GM12878 (cell line): ENCODE results near the gene ABT1. TPM values are rescaled to one million over a fixed set of nuclear protein-coding genes. Genes with fewer than 3 reads are reported as not detected.

Experiments used
- ATAC-seq: fragments of 200-7000 bp; cut with Tn5 transposase; 3 replicates; pipeline ENCODE4 v1.9.1; 2020; ENCODE audit warnings: mild to moderate bottlenecking, moderate library complexity
- BruUV-seq: library from RNA; stranded (reverse); fragments of 400-500 nt; replicated peaks from 2 replicates; lab custom pipeline; 2021; lab: Mats Ljungman, UMichigan
- CTCF ChIA-PET: fragments of 300-600 bp; sonication (Branson Sonifier 250); formaldehyde crosslinking; extraction: SDS; loops from one replicate; lab custom pipeline; 2021; ENCODE audit warnings: inconsistent platforms; lab: Yijun Ruan, JAX
- POLR2A ChIA-PET: fragments of 350-600 bp; formaldehyde crosslinking; extraction: SDS; loops from one replicate; lab custom pipeline; 2021; ENCODE audit warnings: inconsistent platforms; lab: Charles Lee
- RAD21 ChIA-PET: fragments of 300-600 bp; sonication (Branson Sonifier 250); formaldehyde crosslinking; loops from one replicate; lab custom pipeline; 2023; ENCODE audit warnings: antibody characterized with exemption; ENCODE audit not compliant: unreplicated experiment; lab: Charles Lee
- SMC1A ChIA-PET: fragments of 300-600 bp; sonication (Branson Sonifier 250); formaldehyde crosslinking; loops from one replicate; lab custom pipeline; 2023; ENCODE audit not compliant: unreplicated experiment, uncharacterized antibody; lab: Charles Lee
- DNase-seq: peaks from one replicate; pipeline ENCODE4 v3.0.0-alpha.2; 2011; ENCODE audit warnings: low read depth, low spot score
- FAIRE-seq: peaks from 3 replicates; lab custom pipeline; 2011; peaks lifted over from hg19 to GRCh38; lab: Jason Lieb, UNC
- H2AFZ ChIP-seq: 2 replicates; pipeline ENCODE4 v1.6.0; 2011; ENCODE audit warnings: low read depth, low read length, control low read depth; ENCODE audit not compliant: control insufficient read depth
- H3K27ac ChIP-seq: 2 replicates; pipeline ENCODE4 v1.5.1; 2011; ENCODE audit warnings: control low read depth; ENCODE audit not compliant: control insufficient read depth, insufficient read depth
- H3K27me3 ChIP-seq, 2 experiments: replicated peaks in 1 of 2; 2 replicates each; pipeline versions ENCODE4 v1.6.0 to v1.6.1; 2011; ENCODE audit warnings: low read length in 1 of 2; ENCODE audit not compliant: control insufficient read depth in 2 of 2, insufficient read depth in 2 of 2
- H3K36me3 ChIP-seq, 2 experiments: 2 replicates each; pipeline ENCODE4 v1.5.1; 2011; ENCODE audit warnings: low read length in 1 of 2; ENCODE audit not compliant: control insufficient read depth in 2 of 2, insufficient read depth in 2 of 2
- H3K4me1 ChIP-seq: 2 replicates; pipeline ENCODE4 v1.6.1; 2011; ENCODE audit warnings: mild to moderate bottlenecking, low read length, moderate library complexity, mixed read lengths; ENCODE audit not compliant: control insufficient read depth, insufficient read depth
- H3K4me2 ChIP-seq: 2 replicates; pipeline ENCODE4 v1.6.0; 2011; ENCODE audit warnings: control low read depth; ENCODE audit not compliant: control insufficient read depth, insufficient read depth
- H3K4me3 ChIP-seq: fragments of 200-600 bp; sonication (generic); 2 replicates; pipeline ENCODE4 v1.5.1; 2016
- H3K79me2 ChIP-seq: 2 replicates; pipeline ENCODE4 v1.6.0; 2011; ENCODE audit warnings: low read length; ENCODE audit not compliant: control insufficient read depth, insufficient read depth
- H3K9ac ChIP-seq: 2 replicates; pipeline ENCODE4 v1.8.0; 2011; ENCODE audit warnings: low read length, control low read depth, mixed read lengths; ENCODE audit not compliant: control insufficient read depth, insufficient read depth
- H3K9me3 ChIP-seq: replicated peaks from 3 replicates; pipeline ENCODE4 v1.5.1; 2011; ENCODE audit warnings: mild to moderate bottlenecking, low read length; ENCODE audit not compliant: control insufficient read depth, insufficient read depth
- H4K20me1 ChIP-seq: 2 replicates; pipeline ENCODE4 v1.6.0; 2011; ENCODE audit not compliant: control insufficient read depth, insufficient read depth
- ATF3 ChIP-seq: IDR thresholded peaks from 2 replicates; pipeline ENCODE4 v1.6.1; 2011; ENCODE audit warnings: low read depth, mild to moderate bottlenecking, low read length, moderate library complexity, borderline replicate concordance; ENCODE audit errors: extremely low read depth
- CBX5 ChIP-seq: sonication (generic); IDR thresholded peaks from 2 replicates; pipeline ENCODE4 v1.6.1; 2016; ENCODE audit warnings: low read depth, moderate library complexity, mild to moderate bottlenecking, inconsistent platforms
- CHD1 ChIP-seq: IDR thresholded peaks from 2 replicates; pipeline ENCODE4 v1.6.1; 2012; ENCODE audit warnings: low read depth, low read length, improper control_type of control experiment
- GATAD2B ChIP-seq: fragments of 450-650 bp; conservative IDR thresholded peaks from 2 replicates; pipeline ENCODE4 v1.6.1; 2017; ENCODE audit warnings: low read depth, mild to moderate bottlenecking, moderate library complexity
- MYC ChIP-seq: IDR thresholded peaks from 2 replicates; pipeline ENCODE4 v1.6.1; 2011; ENCODE audit warnings: mild to moderate bottlenecking, low read length, moderate library complexity, inconsistent platforms; ENCODE audit not compliant: insufficient read depth, insufficient replicate concordance, insufficient read length, severe bottlenecking
- NR2C1 ChIP-seq: fragments of 450-650 bp; IDR thresholded peaks from 2 replicates; pipeline ENCODE4 v1.6.1; 2017; ENCODE audit warnings: antibody characterized with exemption, mild to moderate bottlenecking, moderate library complexity
- ZNF217 ChIP-seq: fragments of 450-650 bp; IDR thresholded peaks from 2 replicates; pipeline ENCODE4 v1.6.1; 2017; ENCODE audit warnings: antibody characterized with exemption, mild to moderate bottlenecking
- WGBS: methylation state at CpG from one replicate; pipeline ENCODE4 v1.1.6; 2016; ENCODE audit warnings: low lambda C conversion rate; ENCODE audit not compliant: insufficient replicate concordance, insufficient coverage; ENCODE audit errors: missing lambda C conversion rate; 5-methylcytosine and 5-hydroxymethylcytosine counted together
- in situ Hi-C: fragments of 300-500 bp; cut with MboI; formaldehyde crosslinking; loops from 9 replicates; pipeline ENCODE4 v1.14.3; 2018; ENCODE audit warnings: mixed read lengths
- intact Hi-C: fragments of 100-400 bp; cut with micrococcal nuclease; formaldehyde crosslinking; loops from one replicate; pipeline ENCODE4 v1.14.2; 2022; ENCODE audit not compliant: unreplicated experiment
- polyA plus RNA-seq, 11 experiments: library from polyadenylated mRNA; depleted of rRNA in 4 of 11; unstranded in 6 of 11; stranded (reverse) in 5 of 11; fragments of >200 nt; fragmentation: Nextera tagmentation in 4 of 11; fragmentation: Illumina TruSeq in 1 of 11; extraction: Ambion mirVana in 4 of 11; extraction: Trizol in 1 of 11; gene quantifications; 1 replicate in 1 of 11; 2 replicates in 10 of 11; pipeline versions ENCODE4 v1.2.1 to v1.2.3, GENCODE V29; 2011 to 2016; ENCODE audit warnings: inconsistent platforms in 2 of 11, missing spikeins in 2 of 11, low read depth in 1 of 11
- total RNA-seq, 4 experiments: library from RNA; depleted of rRNA in 3 of 4; stranded (reverse); fragments of >200 nt in 3 of 4; fragmentation: Illumina TruSeq in 1 of 4; extraction: Trizol in 1 of 4; gene quantifications; 2 replicates each; pipeline versions ENCODE4 v1.2.1 to v1.2.3, GENCODE V29; 2013 to 2021

ABT1 gene
- total and polyA plus RNA-seq, 10 of the 15 experiments (the other 5 are each of a cell fraction or from before 2014, with no cell fraction given), result 8.4 to 43.5 (median 28.2) TPM

- no peak for TF ChIP-seq ATF3
- no peak for TF ChIP-seq CBX5
- 0 out of 2 replicates have a peak, but pooled peaks have one; percentile 45 for TF ChIP-seq GATAD2B
- TF ChIP-seq CHD1, result no peak
Observed at GRCh38 chr6:26571592-26572296, 25.0 kb upstream of the ABT1 start (continued).

- in situ Hi-C loops, result no loop called here
- RAD21 ChIA-PET, result interaction anchor here (8.8 kb wide), 1 partner anchor 20 kb away, joined by 64 read pairs; the partner anchor contains the start of gene ABT1
- BruUV-seq, result no TSS peak
Observed at GRCh38 chr6:26575494-26575939, 21.2 kb upstream of the ABT1 start.

More at GRCh38 chr6:26575494-26575939, 21.2 kb upstream of the ABT1 start:
- no peak overlapping the region for H3K4me2 ChIP-seq
- ChIA-PET SMC1A (interaction anchor here (0.7 to 11.6 kb wide), 3 partner anchors 12 to 504 kb away, joined by 3 to 170 read pairs (median 3); partner anchors contain the start of gene ABT1), POLR2A (interaction anchor here (2.0 kb wide), 1 partner anchor 20 kb away, joined by 6 read pairs; no protein-coding TSS in a partner anchor), CTCF (interaction anchor here (0.9 to 13.0 kb wide), 3 partner anchors 17 to 234 kb away, joined by 3 to 267 read pairs (median 4); partner anchors contain the start of gene ABT1)
- WGBS, result 91% methylated on average over 10 of the region's 10 CpGs
- FAIRE-seq (no peak), DNase-seq (no peak), ATAC-seq (no peak)
- H3K4me3 ChIP-seq, result no peak overlapping the region
- intact Hi-C loops, result no loop called here
- H2AFZ ChIP-seq, result no peak overlapping the region
- H3K27ac ChIP-seq, result no peak overlapping the region
- H3K36me3 ChIP-seq, result no peaks in the 10 kb centered on the region
- peaks cover 13% of the 10 kb centered on the region for H3K4me1 ChIP-seq
- peaks cover 8% of the 10 kb centered on the region; the same call in 2 of the 3 replicates for H3K9me3 ChIP-seq
- TF ChIP-seq ZNF217, result no peak
- TF ChIP-seq MYC, result no peak
- TF ChIP-seq NR2C1, result no peak
- no peak overlapping the region for H3K9ac ChIP-seq
- no peaks in the 10 kb centered on the region for H4K20me1 ChIP-seq
- no peaks in the 10 kb centered on the region for H3K27me3 ChIP-seq
- no peaks in the 10 kb centered on the region for H3K79me2 ChIP-seq
